Measurements from ENCODE around the gene TSSK1B.

The TSSK1B gene

DNA sequence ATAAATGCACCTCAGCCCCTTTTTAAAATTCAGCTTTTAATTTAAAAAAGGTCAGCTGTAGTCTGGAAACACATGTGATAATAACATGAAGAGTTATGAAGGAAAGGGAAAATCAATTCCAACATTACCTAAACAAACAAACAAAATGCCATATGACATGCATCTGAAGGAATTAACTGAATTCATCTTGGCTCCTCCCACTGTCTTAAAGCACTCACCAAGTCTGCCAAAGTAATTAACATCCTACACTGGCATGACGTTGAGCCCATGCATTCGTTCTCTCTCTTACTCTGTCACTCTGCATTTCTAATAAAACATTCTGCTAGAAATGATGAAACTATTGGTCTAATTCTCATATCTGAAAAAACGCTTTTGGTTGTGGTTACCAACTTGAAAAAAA, 37.7 kb downstream of the TSSK1B start:
- no peak for DNase-seq

DNA sequence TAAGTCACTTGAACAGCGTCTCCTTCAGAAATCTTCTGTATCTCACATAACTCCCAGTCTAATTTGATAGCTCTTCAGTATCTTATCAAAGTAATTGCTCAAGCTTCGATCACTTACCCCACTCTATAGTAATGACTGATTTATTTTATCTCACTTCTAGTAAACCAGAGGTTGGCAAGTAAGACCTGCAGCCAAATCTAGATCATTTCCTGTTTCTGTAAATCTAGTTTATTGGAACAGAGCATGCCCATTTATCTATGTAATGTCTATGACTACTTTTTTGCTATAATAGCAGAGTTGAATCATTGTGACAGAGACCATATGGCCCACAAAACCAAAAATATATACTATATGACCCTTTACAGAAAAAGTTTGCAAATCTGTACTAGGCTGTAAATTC, 40.1 kb downstream of the TSSK1B start:
- no peak for DNase-seq

DNA sequence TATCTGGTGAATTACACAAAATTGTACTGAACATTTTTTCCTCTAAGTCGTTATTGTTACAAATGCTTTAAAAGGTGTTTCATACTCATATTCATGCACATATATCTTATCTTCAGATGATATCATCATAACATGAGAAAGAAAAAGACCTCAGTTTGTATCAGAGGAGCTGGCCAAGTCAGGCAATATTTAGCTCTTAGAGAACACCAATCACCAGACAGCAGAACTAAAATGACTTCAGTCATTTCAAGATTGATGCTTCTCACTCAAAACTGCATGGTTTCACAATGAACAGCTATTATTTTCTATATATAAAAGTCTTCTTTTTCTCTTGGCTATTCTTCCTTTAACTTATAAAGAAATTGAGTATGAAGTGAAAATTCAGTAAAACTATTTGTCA, 44.6 kb downstream of the TSSK1B start:
- no peak for DNase-seq

DNA sequence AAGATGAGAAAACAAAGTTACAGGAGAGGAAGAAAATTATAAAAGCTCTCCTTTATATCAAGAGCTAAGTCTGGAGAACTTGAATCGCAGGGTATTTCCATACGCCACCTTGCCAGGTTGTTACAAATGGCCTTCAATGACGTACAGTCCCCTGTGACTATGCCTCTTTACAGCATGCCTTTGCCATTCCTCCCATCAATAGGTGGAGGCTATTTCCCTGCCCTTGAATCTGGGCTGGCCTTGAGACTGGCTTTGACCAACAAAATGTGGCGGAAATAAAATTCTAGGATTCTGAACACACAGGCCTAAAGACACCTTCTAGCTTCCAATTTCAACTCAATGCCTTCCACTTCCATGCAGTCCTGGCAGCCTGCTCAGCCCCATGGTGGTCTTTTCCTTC, 45.7 kb downstream of the TSSK1B start:
- no peak for DNase-seq

DNA sequence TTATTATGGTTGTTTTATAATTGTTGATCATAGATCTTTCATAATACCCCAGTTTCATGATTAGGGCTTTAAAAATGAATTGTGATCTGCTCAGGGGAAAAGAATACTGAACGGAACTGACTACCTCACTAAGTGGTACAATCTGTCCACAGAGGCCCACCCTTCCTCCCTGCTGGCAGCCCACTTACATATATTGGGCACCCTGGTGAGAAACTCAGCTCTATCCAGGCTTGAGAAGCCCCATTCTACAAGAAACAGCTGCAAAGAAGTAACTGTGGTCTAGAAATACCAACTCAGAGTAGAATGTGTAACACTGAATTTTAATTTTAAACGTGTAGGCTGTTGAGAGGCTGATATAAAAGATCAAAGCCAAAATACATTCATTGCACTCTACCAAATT, 46.9 kb downstream of the TSSK1B start:
- no peak for DNase-seq

DNA sequence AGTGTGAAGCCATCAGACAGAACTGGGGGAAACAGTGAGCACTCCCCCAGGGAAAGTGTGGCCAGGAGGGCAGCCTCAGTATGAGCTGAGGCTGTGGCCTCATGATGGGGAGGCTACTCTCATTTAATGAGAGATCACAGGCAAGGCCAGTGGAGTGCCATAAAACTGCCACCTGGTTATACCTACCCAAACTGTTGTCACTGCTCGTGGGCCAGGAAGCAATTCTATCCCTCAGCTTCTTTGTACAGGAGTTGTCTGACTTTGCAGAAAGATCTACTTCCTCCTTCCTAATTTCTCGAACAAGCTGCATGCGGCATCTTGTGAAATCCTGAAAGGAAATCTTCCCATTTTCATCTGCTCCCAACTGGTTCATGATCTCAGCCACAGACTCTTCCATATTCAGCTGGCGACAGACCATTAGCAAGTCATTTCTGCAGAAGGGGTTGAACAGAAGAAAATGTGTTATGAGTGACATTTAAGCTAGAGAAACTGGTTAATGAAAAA, 50.0 kb downstream of the TSSK1B start:
- DNase-seq: no peak

DNA sequence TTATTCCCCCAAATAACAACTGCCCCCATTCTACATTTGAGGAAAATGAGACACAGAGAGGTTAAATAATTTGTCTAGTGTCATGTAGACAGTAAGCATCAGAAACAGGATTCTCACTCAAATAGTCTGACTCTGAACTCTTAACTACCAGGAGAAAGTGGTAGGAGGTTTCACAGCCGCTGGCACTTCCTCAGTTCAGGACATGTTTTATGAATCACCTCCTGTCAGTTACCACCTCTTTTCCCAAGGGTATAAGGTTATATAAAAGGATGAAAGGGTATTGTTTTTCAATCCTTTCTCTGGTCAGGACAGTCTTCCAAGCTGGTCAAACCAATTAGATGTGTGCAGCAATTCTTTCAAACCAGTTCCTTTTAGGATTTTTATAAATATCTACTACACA, 52.1 kb downstream of the TSSK1B start:
- no peak for DNase-seq

Data from activated CD8-positive, alpha-beta memory T cell treated with anti-CD3 and anti-CD28 coated beads for 24 hours (primary cell).